PC-9 (cell line): Measurements from ENCODE around the gene DDX39A. TPM values are rescaled to one million over a fixed set of nuclear protein-coding genes. Genes with fewer than 3 reads are reported as not detected.

Experiments
- BruUV-seq: library from RNA; stranded (reverse); fragments of 400-500 nt; replicated peaks from 2 replicates; lab custom pipeline; 2021; lab: Mats Ljungman, UMichigan
- CTCF ChIA-PET: fragments of 300-600 bp; sonication (Branson Sonifier 250); formaldehyde crosslinking; loops from one replicate; lab custom pipeline; 2022; ENCODE audit warnings: antibody characterized with exemption; lab: Charles Lee
- POLR2A ChIA-PET: fragments of 300-600 bp; sonication (Branson Sonifier 250); formaldehyde crosslinking; loops from one replicate; lab custom pipeline; 2022; ENCODE audit warnings: antibody characterized with exemption; ENCODE audit not compliant: unreplicated experiment; lab: Charles Lee
- DNase-seq, 2 experiments: peaks; one replicate each; pipeline versions ENCODE4 v3.0.0 to v3.0.0-alpha.2; 2015 to 2022; ENCODE audit warnings: mixed read lengths in 1 of 2
- H2AFZ ChIP-seq: fragments of 200-600 bp; sonication (generic); 2 replicates; pipeline ENCODE4 v1.8.1; 2017; ENCODE audit warnings: antibody characterized with exemption
- H3F3A ChIP-seq: fragments of 200-600 bp; sonication (generic); 2 replicates; pipeline ENCODE4 v1.8.1; 2017; ENCODE audit warnings: antibody characterized with exemption, mild to moderate bottlenecking, low read depth; ENCODE audit not compliant: insufficient read depth
- H3K27ac ChIP-seq: fragments of 200-600 bp; sonication (generic); 2 replicates; pipeline ENCODE4 v1.6.1; 2016; ENCODE audit warnings: mixed run types
- H3K27me3 ChIP-seq: fragments of 200-600 bp; sonication (generic); 2 replicates; pipeline ENCODE4 v1.6.1; 2016; ENCODE audit warnings: low read depth, mixed run types; ENCODE audit not compliant: insufficient read depth
- H3K36me3 ChIP-seq: fragments of 200-600 bp; sonication (generic); 2 replicates; pipeline ENCODE4 v1.6.1; 2016; ENCODE audit warnings: low read depth, mixed run types
- H3K4me1 ChIP-seq: fragments of 200-600 bp; sonication (generic); replicated peaks from 2 replicates; pipeline ENCODE4 v1.6.1; 2016; ENCODE audit warnings: mixed run types; ENCODE audit not compliant: insufficient read depth
- H3K4me2 ChIP-seq: fragments of 200-600 bp; sonication (generic); 2 replicates; pipeline ENCODE4 v1.6.1; 2017; ENCODE audit warnings: mixed run types
- H3K4me3 ChIP-seq: fragments of 200-600 bp; sonication (generic); 2 replicates; pipeline ENCODE4 v1.6.1; 2016; ENCODE audit warnings: mixed run types
- H3K79me2 ChIP-seq: fragments of 200-600 bp; sonication (generic); 2 replicates; pipeline ENCODE4 v1.6.1; 2017; ENCODE audit warnings: low read depth, mixed run types
- H3K9me2 ChIP-seq: fragments of 200-600 bp; sonication (generic); 2 replicates; pipeline ENCODE4 v1.8.1; 2017; ENCODE audit warnings: mild to moderate bottlenecking; ENCODE audit not compliant: insufficient read depth
- H3K9me3 ChIP-seq: fragments of 200-600 bp; sonication (generic); 2 replicates; pipeline ENCODE4 v1.8.1; 2016; ENCODE audit warnings: low read depth; ENCODE audit not compliant: insufficient read depth
- H4K20me1 ChIP-seq: fragments of 200-600 bp; sonication (generic); 2 replicates; pipeline ENCODE4 v1.8.1; 2017; ENCODE audit not compliant: insufficient read depth
- EZH2 ChIP-seq: fragments of 200-600 bp; sonication (generic); IDR thresholded peaks from 2 replicates; pipeline ENCODE4 v1.8.0; 2017; ENCODE audit warnings: antibody characterized with exemption, low read depth
- intact Hi-C: fragments of 100-400 bp; cut with micrococcal nuclease; formaldehyde crosslinking; loops from one replicate; pipeline ENCODE4 v1.10.0; 2022; ENCODE audit not compliant: unreplicated experiment
- total RNA-seq: library from RNA; stranded (reverse); gene quantifications from 2 replicates; pipeline ENCODE4 v1.2.3, GENCODE V29; 2021
- TF ChIP-seq, protein P1 (sequence below): fragments of 200-600 bp; sonication (generic); conservative IDR thresholded peaks from 2 replicates; pipeline ENCODE4 v1.6.1; 2017; ENCODE audit warnings: mixed run types, antibody characterized with exemption, mild to moderate bottlenecking, moderate library complexity

Gene DDX39A
- total RNA-seq, 1 experiment from 2014 or later: 67.4 TPM

DNA sequence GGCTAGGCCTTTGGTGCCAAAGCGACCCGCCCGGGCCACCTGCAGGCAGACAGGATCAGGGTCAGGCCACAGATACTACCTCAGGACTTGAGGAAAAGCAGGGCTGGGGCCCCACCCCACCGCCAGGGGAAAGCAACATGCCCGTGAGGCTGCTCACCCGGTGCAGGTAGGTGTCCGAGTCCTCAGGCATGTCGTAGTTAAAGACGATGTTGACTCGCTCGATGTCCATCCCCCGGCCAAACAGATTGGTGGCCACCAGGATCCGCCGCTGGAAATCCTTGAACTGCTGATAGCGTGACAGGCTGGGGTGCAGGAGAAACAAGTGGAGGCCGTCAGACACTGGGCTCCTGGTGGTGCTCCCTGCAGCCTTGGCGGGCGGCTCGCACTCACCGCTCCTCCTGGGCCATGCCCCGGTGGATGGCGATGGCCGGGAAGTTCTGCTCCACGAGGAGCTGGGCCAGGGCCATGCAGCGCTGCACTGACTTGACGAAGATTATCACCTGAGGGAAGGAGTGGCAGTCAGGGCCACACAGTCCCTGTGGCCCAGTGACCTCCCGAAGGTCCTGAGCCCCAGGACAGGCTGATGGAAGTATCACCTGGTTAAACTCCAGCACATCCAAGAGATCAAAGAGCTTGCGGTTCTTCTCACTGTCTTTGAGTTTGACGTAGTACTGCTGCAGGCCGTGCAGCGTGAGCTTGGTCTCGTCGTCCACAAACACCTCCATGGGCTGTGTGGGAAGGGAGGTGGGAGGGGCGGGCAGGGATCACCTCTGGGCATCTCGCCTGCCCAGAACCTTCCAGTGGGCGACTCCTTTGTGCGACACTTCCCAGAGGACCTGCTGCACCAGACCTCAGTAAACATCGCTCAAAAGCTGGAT, 9.8 kb downstream of the DDX39A start:
- no peak for TF ChIP-seq EZH2
- TF ChIP-seq, protein P1, sequence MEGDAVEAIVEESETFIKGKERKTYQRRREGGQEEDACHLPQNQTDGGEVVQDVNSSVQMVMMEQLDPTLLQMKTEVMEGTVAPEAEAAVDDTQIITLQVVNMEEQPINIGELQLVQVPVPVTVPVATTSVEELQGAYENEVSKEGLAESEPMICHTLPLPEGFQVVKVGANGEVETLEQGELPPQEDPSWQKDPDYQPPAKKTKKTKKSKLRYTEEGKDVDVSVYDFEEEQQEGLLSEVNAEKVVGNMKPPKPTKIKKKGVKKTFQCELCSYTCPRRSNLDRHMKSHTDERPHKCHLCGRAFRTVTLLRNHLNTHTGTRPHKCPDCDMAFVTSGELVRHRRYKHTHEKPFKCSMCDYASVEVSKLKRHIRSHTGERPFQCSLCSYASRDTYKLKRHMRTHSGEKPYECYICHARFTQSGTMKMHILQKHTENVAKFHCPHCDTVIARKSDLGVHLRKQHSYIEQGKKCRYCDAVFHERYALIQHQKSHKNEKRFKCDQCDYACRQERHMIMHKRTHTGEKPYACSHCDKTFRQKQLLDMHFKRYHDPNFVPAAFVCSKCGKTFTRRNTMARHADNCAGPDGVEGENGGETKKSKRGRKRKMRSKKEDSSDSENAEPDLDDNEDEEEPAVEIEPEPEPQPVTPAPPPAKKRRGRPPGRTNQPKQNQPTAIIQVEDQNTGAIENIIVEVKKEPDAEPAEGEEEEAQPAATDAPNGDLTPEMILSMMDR: no peak
- H3K27ac ChIP-seq: no peak overlapping the region
- CTCF ChIA-PET: no interaction called here
- POLR2A ChIA-PET: interaction anchor here (0.5 kb wide), 1 partner anchor 28 kb away, joined by 3 read pairs; no protein-coding TSS in a partner anchor
- H2AFZ ChIP-seq: no peak overlapping the region
- H3K27me3 ChIP-seq: no peaks in the 10 kb centered on the region
- TSS peak; percentile 16 for BruUV-seq
- no peak overlapping the region for H3K4me2 ChIP-seq
- no peaks in the 10 kb centered on the region for H3K9me2 ChIP-seq
- intact Hi-C loops: loop anchor here (5.0 to 10.0 kb wide), 2 partner anchors 205 to 272 kb away; partner anchors contain the start of genes ADGRL1 and ASF1B
- peaks cover 67% of the 10 kb centered on the region for H4K20me1 ChIP-seq
- 0 out of 2 replicates have a peak, but pooled peaks cover 4% of the 10 kb centered on the region for H3K4me1 ChIP-seq
- peaks cover 30% of the 10 kb centered on the region for H3K79me2 ChIP-seq
- H3F3A ChIP-seq: peaks cover 77% of the 10 kb centered on the region
- no peak overlapping the region for H3K4me3 ChIP-seq
- no peak for DNase-seq
- peaks cover 34% of the 10 kb centered on the region for H3K36me3 ChIP-seq
- no peaks in the 10 kb centered on the region for H3K9me3 ChIP-seq

DNA sequence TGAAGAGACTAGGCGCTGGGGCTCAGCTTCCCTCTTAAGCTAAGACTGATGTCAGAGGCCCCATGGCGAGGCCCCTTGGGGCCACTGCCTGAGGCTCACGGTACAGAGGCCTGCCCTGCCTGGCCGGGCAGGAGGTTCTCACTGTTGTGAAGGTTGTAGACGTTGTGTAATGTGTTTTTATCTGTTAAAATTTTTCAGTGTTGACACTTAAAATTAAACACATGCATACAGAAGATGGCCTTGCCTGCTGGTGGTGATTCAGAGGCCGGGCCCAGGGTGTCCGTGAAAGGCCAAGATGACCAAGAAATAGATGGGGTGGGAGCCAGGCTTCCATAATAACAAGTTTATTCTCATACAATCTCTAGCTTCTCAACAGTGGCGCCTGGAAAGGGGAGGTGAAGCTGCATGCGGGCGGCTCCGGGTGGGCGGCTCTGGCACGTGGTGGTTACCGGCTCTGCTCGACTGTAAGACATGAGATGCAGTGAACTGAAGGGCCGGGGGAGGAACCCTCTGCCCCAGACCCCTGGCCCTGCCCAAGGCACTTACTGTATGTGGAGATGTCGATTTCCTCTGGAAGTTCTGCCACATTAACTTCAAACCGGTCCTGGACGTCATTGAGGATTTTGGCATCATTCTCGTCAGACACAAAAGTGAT, 10.5 kb downstream of the DDX39A start:
- H4K20me1 ChIP-seq: peaks cover 61% of the 10 kb centered on the region
- H3K9me2 ChIP-seq: no peaks in the 10 kb centered on the region
- H3K4me2 ChIP-seq: no peak overlapping the region
- H3F3A ChIP-seq: peaks cover 77% of the 10 kb centered on the region
- intact Hi-C loops: loop anchor here (5.0 to 10.0 kb wide), 2 partner anchors 204 to 271 kb away; partner anchors contain the start of genes ADGRL1 and ASF1B
- TF ChIP-seq EZH2: no peak
- TF ChIP-seq, protein P1: no peak
- no peak overlapping the region for H3K4me3 ChIP-seq
- H3K4me1 ChIP-seq: 0 out of 2 replicates have a peak, but pooled peaks cover 4% of the 10 kb centered on the region
- H2AFZ ChIP-seq: no peak overlapping the region
- H3K36me3 ChIP-seq: peaks cover 34% of the 10 kb centered on the region
- DNase-seq: no peak
- H3K79me2 ChIP-seq: peaks cover 22% of the 10 kb centered on the region
- CTCF ChIA-PET: no interaction called here
- no peaks in the 10 kb centered on the region for H3K9me3 ChIP-seq
- BruUV-seq: no TSS peak
- H3K27ac ChIP-seq: no peak overlapping the region
- no peaks in the 10 kb centered on the region for H3K27me3 ChIP-seq
- POLR2A ChIA-PET: no interaction called here
